ENCODE results near the gene UQCRC1.

UQCRC1 gene

GRCh38 chr3:48601622-48601994 lies 7.8 kb downstream of the UQCRC1 start:
- no peak for DNase-seq (ENCODE audit: low read depth)
- no peak overlapping the region for H3K4me3 ChIP-seq (ENCODE audit: low read depth, low read length)

DNA sequence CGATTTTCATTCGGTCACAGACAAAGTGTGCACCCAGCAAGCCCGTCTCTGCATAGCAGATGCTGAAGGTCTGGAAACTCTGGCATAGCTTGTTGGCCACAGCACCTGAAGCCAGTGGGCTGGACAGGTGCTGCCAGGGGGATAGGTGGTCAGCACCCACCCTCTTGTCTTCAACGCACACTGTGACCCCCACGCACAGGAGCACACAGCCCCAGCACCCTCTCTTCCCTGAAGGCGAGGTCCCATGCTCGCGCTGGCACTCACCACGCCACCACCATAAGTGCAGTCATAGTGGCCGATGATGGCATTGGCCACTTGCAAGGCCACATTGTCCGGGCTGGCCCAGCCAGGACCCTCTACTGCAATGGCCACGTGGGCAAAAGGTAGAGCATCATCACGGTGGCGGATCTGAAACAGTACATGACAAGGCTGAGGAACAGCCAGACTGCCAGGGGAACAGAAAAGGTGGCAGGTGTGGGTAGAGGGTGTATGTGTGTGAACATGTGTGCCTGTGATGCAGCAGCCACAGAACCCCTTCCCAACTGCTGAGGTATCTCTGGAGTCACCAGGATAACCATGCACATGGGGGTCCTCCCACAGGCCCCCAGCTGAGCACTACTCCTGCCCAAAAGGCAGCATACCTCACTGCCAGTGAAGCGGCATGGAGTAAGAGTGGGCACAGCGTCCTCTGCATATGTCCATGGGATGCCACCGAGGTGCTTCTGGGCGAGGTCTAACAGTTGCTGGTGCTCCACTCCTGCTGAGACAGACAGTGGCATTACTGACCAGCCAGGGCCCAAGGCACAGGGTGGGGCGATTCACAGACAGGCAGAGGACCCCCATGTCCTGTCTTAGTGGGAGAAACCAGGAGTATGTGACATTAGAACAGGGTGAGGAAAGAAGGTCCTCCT lies 8.5 kb downstream of the UQCRC1 start:
- no peak for DNase-seq (ENCODE audit: low read depth)
- H3K4me3 ChIP-seq (ENCODE audit: low read depth, low read length): no peak overlapping the region

DNA sequence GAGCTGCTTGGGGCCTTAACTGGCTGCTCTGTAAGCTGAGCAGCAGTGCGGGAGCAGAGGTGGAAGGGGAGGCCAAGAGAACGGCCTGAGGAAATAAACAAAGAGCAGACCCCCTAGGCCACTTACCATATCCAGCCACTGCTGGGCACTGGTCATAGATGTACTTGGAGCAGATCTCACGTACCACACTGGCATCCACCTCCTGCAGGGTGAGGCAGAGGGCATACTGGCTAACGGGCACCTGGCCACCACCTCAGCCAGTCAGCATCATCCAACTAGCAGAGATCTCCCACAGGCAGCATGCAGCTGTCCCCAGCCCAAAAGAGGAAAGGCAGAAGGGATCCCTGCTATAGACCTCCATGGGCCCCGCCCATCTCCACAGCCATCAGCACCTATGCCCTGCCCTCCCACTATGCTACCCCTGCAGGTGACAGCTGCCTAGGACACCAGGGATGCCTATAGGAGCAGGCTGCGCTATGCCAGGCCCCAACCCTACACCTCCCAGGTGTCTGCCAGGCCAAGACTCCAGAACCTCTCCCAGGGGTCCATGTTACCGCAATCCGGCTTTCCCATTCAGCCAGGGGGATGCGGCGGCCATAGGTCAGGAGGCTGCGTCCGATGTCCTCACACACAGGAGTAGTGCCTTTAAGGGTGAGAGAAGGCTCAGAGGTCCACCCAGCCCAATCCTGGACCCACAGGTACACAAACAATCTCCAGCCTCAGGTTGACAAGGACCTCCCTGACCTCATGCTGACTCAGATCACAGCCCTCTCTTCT lies 9.7 kb downstream of the UQCRC1 start:
- no peak overlapping the region for H3K4me3 ChIP-seq (ENCODE audit: low read depth, low read length)
- no peak for DNase-seq (ENCODE audit: low read depth)

GRCh38 chr3:48599077-48599501 lies 10.4 kb downstream of the UQCRC1 start:
- DNase-seq (ENCODE audit: low read depth): no peak
- no peak overlapping the region for H3K4me3 ChIP-seq (ENCODE audit: low read depth, low read length)

GRCh38 chr3:48598323-48599076 lies 10.9 kb downstream of the UQCRC1 start:
- H3K4me3 ChIP-seq (ENCODE audit: low read depth, low read length): no peak overlapping the region
- DNase-seq (ENCODE audit: low read depth): peak; percentile 76

DNA sequence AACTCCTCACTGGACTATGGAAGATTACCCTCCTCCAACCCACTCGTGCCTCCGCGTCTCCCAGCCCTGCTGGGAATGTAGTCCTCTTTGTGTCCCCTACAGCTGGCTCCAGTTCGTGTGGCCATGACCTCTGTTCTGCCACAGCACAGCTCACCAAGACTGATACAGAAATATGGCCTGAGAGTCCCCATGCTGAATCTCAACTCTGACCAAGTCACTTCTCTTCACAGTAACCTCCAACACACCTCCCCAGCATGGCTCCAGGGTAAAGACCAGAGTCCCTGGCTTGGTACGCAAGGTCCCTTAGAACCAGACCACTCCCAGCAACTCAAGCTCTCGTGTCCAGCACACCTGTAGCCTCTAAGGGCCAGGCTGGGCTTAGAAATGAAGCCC lies 12.0 kb downstream of the UQCRC1 start:
- no peak for DNase-seq (ENCODE audit: low read depth)
- H3K4me3 ChIP-seq (ENCODE audit: low read depth, low read length): no peak overlapping the region

- no peak overlapping the region for H3K4me3 ChIP-seq (ENCODE audit: low read depth, low read length)
- no peak for DNase-seq (ENCODE audit: low read depth)
Observed at GRCh38 chr3:48596676-48597407, 12.6 kb downstream of the UQCRC1 start.

DNA sequence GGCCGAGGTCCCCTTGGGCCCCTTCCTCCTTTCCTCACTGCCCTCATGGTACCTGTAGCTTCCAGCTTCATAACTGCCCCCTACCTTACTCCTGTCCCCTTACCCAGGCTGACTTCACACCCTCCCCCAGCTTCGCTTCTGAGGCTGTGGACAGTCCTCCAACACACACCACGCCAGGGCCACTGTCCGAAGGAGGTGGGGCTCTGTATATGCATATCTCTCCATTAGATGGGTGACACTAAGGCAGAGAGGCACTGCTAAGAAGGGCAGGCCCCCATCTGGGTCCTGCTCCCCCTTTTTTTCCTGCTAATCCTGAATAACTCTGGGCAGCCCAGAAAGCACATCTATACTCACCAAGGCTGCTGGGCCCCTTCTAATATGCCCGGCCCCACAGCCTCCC lies 13.3 kb downstream of the UQCRC1 start:
- DNase-seq (ENCODE audit: low read depth): no peak
- H3K4me3 ChIP-seq (ENCODE audit: low read depth, low read length): no peak overlapping the region

DNA sequence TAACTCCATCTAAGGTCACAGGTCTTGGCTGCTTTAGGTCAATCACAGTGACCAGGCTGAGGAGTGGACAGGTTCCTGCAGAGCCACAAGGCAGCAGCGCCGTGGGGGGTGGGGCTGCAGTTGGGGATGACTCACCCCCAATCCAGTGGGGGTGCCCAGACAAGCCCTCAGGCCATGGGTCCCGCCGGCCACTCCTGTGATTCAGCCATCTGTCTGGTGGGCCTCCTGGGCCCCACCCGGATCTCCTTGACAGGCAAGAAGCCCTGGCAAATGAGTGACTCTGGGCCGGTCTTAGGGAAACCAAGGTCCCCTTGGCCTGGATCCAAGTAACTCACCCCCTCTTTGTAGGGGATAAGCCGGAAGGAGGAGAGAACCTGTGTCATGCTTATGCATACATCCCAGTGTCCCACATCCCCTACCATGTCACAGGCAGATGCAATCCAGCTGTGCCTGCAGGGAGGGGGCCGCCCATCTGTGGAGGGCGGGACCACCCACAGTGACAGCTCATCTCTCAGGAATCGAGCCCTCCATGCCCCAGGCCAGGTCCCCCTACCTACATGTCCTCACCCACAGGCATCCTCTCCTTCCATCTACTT lies 13.8 kb downstream of the UQCRC1 start:
- DNase-seq (ENCODE audit: low read depth): peak; percentile 45
- peak overlapping the region; percentile 41 for H3K4me3 ChIP-seq (ENCODE audit: low read depth, low read length)

DNA sequence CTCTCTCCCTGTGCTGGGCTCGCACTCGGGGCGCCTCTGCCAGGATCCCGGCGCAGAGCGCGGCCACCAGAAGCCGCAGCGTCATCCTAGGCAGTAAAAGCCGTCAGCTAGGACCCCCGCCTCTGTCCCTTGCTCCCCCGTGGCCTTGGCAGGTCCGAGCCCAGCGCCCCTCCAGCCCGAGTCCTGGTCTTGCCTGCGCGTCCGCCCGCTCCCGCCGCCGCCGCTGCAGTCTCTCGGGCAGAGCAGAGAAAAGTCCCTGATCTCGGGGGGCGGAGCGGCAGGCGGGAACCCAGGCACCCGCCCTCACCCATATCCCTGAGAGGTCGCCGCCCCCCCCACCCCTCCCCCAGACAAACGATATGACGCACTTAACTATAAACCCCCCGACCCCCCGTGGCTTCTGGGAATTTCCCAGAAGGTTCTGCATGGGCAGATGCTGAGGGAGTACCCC lies 14.3 kb downstream of the UQCRC1 start, which contains the start of gene COL7A1:
COL7A1 (minus strand) TSS at position 255 of the 451 bp plus-strand sequence; CDS start at position 85, 170 bp downstream.
- peak within 1 kb of the TSS; percentile 41 for H3K4me3 ChIP-seq (ENCODE audit: low read depth, low read length)

GRCh38 chr3:48594417-48595049 lies 14.9 kb downstream of the UQCRC1 start:
- no peak for DNase-seq (ENCODE audit: low read depth)
- H3K4me3 ChIP-seq (ENCODE audit: low read depth, low read length): peak overlapping the region; percentile 41

More for the DNA sequence above, 14.3 kb downstream of the UQCRC1 start, which contains the start of gene COL7A1:
- DNase-seq (ENCODE audit: low read depth): no peak

DNA sequence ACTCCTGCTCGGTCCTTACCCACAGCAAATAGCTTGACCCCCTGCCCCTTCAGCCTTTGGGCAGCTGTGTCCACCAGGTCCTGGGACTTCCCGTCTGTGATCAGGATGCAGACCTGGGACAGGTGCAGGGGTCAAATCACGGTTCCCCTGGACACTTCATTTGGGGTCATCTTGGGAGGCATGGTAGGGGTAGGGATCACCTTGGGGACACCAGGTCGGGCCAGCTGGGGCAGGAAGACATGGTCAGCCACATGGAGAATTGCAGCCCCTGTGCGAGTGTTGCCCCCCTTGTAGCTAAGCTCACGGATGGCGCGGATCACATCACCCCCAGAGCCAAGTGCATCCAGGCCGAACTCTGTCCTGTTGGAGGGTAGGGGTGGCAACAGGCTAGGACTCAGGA lies 16.1 kb downstream of the UQCRC1 start:
- no peak for DNase-seq (ENCODE audit: low read depth)
- no peak overlapping the region for H3K4me3 ChIP-seq (ENCODE audit: low read depth, low read length)

GRCh38 chr3:48592519-48593087 lies 16.8 kb downstream of the UQCRC1 start:
- DNase-seq (ENCODE audit: low read depth): no peak
- H3K4me3 ChIP-seq (ENCODE audit: low read depth, low read length): no peak overlapping the region

DNA sequence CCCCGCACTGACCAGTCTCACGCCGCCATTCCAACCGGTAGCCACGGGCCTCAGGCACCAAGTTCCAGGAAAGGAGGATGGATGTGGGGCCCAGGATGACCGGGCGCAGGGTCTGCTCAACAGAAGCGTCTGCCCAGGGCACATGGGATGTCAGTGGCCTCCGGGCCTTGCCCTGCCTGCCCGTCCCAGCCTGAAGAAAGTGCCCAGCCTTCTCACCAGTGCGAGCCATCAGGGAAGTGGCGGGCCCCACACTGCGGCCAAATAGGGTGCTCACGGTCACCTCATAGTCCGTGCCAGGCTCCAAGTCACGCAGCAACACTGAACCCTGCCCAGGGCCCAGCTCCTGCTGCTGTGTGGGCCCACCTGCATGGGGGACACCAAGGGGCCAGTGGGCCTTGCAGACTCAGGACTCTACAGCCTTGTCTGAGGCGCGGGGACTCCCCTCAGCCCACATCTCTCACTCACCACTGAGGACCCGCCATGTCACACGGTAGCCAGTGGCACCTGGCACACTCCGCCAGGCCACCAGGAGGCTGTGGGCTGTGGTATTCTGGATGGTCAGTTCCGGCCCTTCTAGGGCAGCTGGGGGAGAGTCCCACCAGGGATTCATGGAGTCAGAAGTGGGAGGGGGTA lies 17.4 kb downstream of the UQCRC1 start:
- H3K4me3 ChIP-seq (ENCODE audit: low read depth, low read length): no peak overlapping the region
- DNase-seq (ENCODE audit: low read depth): no peak

GRCh38 chr3:48591436-48591835 lies 18.0 kb downstream of the UQCRC1 start:
- no peak overlapping the region for H3K4me3 ChIP-seq (ENCODE audit: low read depth, low read length)
- no peak for DNase-seq (ENCODE audit: low read depth)

- H3K4me3 ChIP-seq (ENCODE audit: low read depth, low read length): no peak overlapping the region
Observed at GRCh38 chr3:48588230-48588629, 21.2 kb downstream of the UQCRC1 start.

DNA sequence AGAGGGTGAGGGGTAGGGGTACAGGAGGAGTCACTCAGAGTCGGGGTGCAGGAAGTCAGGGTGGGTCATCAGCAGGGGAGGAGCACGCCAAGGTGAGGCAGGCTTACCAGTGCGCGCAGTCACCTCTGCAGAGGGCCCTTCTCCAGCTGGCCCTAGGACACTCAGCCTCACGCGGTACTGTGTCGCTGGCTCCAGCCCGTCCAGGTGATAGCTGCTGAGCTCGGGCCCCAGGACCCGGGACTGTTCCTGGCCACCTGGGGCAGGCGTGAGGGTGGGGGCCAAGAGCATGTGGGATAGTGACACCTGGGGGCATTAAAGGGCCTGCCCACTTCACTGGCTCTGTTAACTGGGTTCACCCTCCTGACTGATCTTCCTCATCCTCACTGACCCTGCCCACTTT lies 21.8 kb downstream of the UQCRC1 start:
- no peak overlapping the region for H3K4me3 ChIP-seq (ENCODE audit: low read depth, low read length)
- no peak for DNase-seq (ENCODE audit: low read depth)

More at GRCh38 chr3:48588230-48588629, 21.2 kb downstream of the UQCRC1 start:
- DNase-seq (ENCODE audit: low read depth): no peak

All from skeletal muscle cell (primary cell).